Measurements from ENCODE around the gene TSPAN32.

GRCh38 chr11:2273771-2274170, 28.0 kb upstream of the TSPAN32 start:
- TF ChIP-seq CTCF (IDR thresholded peaks at IDR 0.05) (no peak), ZFX (IDR thresholded peaks at IDR 0.05; ENCODE audit: borderline replicate concordance) (no peak)
